ENCODE measurements around the gene CUX1. TPM values are rescaled to one million over a fixed set of nuclear protein-coding genes. Genes with fewer than 3 reads are reported as not detected.

CUX1 gene
- total RNA-seq, 2 donors from 2014 or later: 42.0 to 47.5 TPM

DNA sequence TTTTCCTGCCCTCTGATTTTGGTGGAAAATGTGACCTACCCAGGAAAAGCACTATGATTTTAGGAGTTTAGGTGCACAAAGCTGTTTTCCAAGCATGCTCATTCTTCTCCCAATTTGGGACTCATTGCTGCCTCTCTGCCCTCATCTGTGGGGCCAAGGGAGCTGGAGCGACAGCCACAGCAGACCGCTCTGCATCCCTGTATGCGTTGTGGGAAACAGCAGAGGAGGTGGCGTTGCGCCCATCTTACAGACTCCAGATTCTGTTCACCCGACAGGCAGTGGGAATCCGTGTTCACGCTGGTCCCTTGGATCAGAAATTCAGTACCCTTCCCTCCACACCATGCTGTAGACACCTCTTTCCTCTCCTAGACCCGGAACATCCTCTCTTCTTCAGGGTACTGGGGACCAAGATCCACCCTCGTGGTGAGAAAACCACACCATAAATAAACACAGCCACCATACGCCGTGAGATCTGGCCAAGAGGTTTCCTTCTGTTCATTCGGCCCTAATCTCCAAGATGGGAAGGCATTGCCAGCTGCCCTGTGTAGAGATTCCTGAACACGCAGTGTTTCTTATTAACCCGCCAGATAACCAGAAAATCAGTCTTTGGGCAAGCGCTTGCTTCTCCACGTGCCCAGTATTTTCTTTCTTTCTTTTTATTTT lies 87.9 kb downstream of the CUX1 start:
- no peaks in the 10 kb centered on the region for H3K36me3 ChIP-seq (replicated peaks in 1 of 2; ENCODE audit: insufficient read depth in 1 of 2, low read depth in 2 of 2)
- no peaks in the 10 kb centered on the region for H3K27me3 ChIP-seq
- no peak overlapping the region for H3K4me3 ChIP-seq
- H3K4me1 ChIP-seq: peaks cover 8% of the 10 kb centered on the region
- DNase-seq (no peak), ATAC-seq (no peak)
- intact Hi-C loops (cut with DNase I): no loop called here
- TF ChIP-seq, protein P1, sequence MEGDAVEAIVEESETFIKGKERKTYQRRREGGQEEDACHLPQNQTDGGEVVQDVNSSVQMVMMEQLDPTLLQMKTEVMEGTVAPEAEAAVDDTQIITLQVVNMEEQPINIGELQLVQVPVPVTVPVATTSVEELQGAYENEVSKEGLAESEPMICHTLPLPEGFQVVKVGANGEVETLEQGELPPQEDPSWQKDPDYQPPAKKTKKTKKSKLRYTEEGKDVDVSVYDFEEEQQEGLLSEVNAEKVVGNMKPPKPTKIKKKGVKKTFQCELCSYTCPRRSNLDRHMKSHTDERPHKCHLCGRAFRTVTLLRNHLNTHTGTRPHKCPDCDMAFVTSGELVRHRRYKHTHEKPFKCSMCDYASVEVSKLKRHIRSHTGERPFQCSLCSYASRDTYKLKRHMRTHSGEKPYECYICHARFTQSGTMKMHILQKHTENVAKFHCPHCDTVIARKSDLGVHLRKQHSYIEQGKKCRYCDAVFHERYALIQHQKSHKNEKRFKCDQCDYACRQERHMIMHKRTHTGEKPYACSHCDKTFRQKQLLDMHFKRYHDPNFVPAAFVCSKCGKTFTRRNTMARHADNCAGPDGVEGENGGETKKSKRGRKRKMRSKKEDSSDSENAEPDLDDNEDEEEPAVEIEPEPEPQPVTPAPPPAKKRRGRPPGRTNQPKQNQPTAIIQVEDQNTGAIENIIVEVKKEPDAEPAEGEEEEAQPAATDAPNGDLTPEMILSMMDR (IDR thresholded peaks at IDR 0.05): no peak
- no peak for TF ChIP-seq POLR2A (IDR thresholded peaks at IDR 0.05)
- 69 to 76% methylated on average over 17 of the region's 17 CpGs for WGBS, 2 donors
- H3K9me3 ChIP-seq: no peaks in the 10 kb centered on the region
- no peak overlapping the region for H3K27ac ChIP-seq

DNA sequence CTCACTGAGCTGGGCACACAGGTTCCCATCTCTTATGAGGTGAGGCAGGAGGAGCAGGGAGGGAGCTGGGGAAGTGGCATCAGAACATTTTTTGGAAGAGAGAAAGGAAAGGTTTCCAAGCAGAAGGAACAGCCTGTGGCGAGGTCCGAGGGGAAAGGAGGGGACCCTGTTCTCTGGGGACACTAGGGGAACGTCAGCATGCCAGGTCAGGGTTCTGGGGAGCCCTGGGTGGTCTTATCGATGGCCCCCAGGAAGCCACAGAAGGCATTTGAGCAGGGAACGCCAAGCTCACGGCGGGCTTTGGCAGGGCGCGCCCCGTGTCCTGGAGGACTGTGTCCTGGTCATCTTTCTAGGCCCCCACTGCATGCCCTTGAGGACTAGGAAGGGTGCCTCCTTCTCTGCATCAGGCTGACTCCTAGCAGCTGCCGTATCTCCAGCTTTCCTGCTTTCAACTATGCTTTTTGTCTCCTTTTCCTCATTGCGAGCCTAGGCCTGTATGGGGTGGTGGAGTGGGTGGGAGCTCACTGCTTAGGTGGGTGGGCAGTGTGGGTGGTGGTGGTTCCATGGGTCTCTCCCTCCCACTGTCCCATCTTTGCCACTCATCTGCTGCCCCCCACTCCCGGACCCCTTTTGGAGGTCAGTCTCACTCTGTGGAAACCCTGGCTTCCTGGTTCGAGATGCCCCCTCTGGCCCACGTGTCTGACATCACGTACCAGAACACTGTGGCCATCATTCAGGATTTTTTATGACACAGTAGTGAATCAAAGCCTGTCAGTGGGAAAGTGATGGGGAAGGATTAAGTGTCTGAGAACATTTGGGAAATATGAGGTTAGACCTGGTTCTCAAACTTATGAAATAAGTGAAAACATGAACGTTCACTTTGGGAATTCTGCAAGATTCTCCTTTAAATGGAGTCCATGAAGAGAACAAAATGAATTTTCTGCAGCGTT lies 89.1 kb downstream of the CUX1 start:
- no peak for DNase-seq
- Histone ChIP-seq H3K4me1 (peaks cover 11% of the 10 kb centered on the region), H3K36me3 (replicated peaks in 1 of 2; ENCODE audit: insufficient read depth in 1 of 2, low read depth in 2 of 2) (no peaks in the 10 kb centered on the region), H3K4me3 (no peak overlapping the region), H3K9me3 (no peaks in the 10 kb centered on the region), H3K27ac (no peak overlapping the region), H3K27me3 (no peaks in the 10 kb centered on the region)
- intact Hi-C loops (cut with DNase I): no loop called here
- TF ChIP-seq POLR2A (IDR thresholded peaks at IDR 0.05): no peak
- TF ChIP-seq, protein P1 (IDR thresholded peaks at IDR 0.05): no peak
- no peak for ATAC-seq
- WGBS, 2 donors: 90 to 95% methylated on average over 18 of the region's 18 CpGs

DNA sequence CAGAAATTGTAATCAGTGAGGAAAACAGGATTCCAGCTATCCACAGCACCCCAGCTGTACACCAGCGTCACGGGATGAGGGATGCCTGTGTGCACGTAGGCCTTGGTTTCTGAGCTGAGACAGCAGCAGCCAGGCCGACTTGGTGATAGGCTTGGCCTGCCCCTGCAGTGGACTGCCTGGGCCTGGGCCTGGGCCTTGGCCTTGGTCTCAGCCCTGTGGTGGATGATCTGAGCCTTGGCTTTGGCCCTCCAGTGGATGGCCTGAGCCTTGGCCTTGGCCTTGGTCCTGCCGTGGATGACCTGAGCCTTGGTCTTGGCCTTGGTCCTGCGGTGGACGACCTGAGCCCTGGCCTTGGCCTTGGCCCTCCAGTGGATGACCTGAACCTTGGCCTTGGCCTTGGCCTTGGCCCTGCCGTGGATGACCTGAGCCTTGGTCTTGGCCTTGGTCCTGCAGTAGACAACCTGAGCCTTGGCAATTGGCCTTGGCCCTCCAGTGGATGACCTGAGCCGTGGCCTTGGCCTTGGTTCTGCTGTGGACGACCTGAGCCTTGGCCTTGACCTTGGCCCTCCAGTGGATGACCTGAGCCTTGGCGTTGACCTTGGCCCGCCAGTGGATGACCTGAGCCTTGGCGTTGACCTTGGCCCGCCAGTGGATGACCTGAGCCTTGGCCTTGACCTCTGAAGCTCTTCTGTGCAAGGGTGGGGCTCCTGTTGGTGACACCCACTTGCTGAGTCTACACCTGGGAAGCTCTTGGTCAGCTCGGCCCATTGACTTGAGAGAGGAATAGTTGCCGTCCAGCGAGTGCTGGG lies 93.8 kb downstream of the CUX1 start:
- Histone ChIP-seq H3K27ac (no peak overlapping the region), H3K4me1 (peaks cover 6% of the 10 kb centered on the region), H3K36me3 (replicated peaks in 1 of 2; ENCODE audit: insufficient read depth in 1 of 2, low read depth in 2 of 2) (no peaks in the 10 kb centered on the region), H3K27me3 (no peaks in the 10 kb centered on the region), H3K9me3 (no peaks in the 10 kb centered on the region), H3K4me3 (no peak overlapping the region)
- intact Hi-C loops (cut with DNase I): no loop called here
- DNase-seq: no peak
- WGBS, 2 donors: 84 to 97% methylated on average over 6 to 17 of the region's 17 CpGs
- TF ChIP-seq, protein P1 (IDR thresholded peaks at IDR 0.05): no peak
- TF ChIP-seq POLR2A (IDR thresholded peaks at IDR 0.05): no peak
- ATAC-seq: no peak

DNA sequence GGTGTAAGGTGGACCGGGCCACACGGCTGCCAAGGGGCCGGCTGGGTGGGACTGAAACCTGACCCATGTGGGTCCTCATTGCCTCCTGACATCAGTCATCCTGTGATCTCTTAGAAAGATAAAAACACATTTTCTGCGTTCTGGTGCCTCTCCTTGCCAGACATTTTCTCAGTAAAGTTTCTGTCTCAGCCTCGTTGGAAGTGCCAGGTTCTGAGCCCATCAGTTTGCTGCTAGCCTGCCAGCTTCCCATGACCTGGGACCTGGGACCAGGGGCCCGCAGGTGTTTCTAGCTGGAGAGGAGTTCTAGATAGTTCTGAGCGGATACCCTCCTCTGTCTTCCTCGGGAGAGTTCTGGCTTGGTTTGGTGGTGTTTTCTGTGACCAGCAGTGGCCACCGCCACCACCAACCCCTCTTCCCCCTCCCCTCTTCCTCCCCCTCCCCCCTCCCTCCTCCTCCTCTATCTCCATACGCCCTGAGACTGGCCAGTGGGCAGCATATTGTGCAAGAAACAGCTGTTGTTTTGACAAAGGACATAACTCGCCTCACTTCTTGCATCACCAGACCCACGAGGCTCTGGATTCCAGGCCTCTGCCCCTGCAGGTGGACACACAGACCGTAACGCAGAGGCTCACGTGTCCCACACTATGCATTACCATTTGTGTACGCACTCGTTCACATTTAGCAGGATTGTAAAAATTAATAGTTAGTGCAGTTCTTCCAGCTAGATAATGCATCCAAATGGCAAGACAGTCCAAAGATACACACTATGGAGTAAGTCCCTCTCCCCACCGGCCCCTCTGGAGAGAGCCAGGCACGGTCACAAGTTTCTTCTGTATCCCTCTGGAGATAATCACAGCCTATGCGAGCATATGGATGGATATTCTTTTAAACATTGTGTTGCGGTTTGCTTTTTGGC lies 94.6 kb downstream of the CUX1 start:
- Histone ChIP-seq H3K27me3 (no peaks in the 10 kb centered on the region), H3K4me3 (no peak overlapping the region), H3K9me3 (no peaks in the 10 kb centered on the region), H3K4me1 (peaks cover 6% of the 10 kb centered on the region), H3K36me3 (replicated peaks in 1 of 2; ENCODE audit: insufficient read depth in 1 of 2, low read depth in 2 of 2) (no peaks in the 10 kb centered on the region), H3K27ac (no peak overlapping the region)
- WGBS, 2 donors: 70 to 80% methylated on average over 16 to 21 of the region's 21 CpGs
- TF ChIP-seq, protein P1 (IDR thresholded peaks at IDR 0.05): no peak
- no peak for TF ChIP-seq POLR2A (IDR thresholded peaks at IDR 0.05)
- intact Hi-C loops (cut with DNase I): no loop called here
- ATAC-seq: peak; percentile 15
- DNase-seq: peak in 1 of 4 donors; percentile 38

Data from body of pancreas (tissue), 4 donors.